ENCODE data around the gene POU2F3. TPM values are rescaled to one million over a fixed set of nuclear protein-coding genes. Genes with fewer than 3 reads are reported as not detected.

POU2F3 gene
- total and polyA plus RNA-seq, 2 of the 8 experiments (the other 6 are each of a cell fraction or from before 2014, with no cell fraction given), result 1.0 to 2.1 TPM

GRCh38 chr11:120326228-120326627, 86.3 kb downstream of the POU2F3 start:
- no peak overlapping the region for H4K5ac ChIP-seq (ENCODE audit: insufficient read length, low read depth, low read length)
- H3K23me2 ChIP-seq (ENCODE audit: low read depth, low read length), result peaks cover 6% of the 10 kb centered on the region
- H2BK15ac ChIP-seq (ENCODE audit: low read length), result no peak overlapping the region
- peak overlapping the region in 3 of 4 experiments; percentile 58 to 68 (median 67); a peak in 5 of 8 replicates for H3K4me3 ChIP-seq (ENCODE audit: extremely low read depth in 1 of 4, insufficient read depth in 2 of 4, low read depth in 3 of 4, low read length in 4 of 4)
- no peak overlapping the region for H2AK5ac ChIP-seq (ENCODE audit: low read depth, low read length)
- no peak overlapping the region for H3K9ac ChIP-seq (replicated peaks in 1 of 4; ENCODE audit: extremely low read depth in 1 of 4, low read depth in 3 of 4, low read length in 3 of 4)
- H3K4ac ChIP-seq (replicated peaks; ENCODE audit: insufficient read length, low read depth, low read length), result no peak overlapping the region
- peak overlapping the region; percentile 75 to 79; a peak in 2 of 4 replicates for H3K4me2 ChIP-seq (ENCODE audit: insufficient read depth in 1 of 2, low read depth in 2 of 2, low read length in 2 of 2)
- CTCF ChIA-PET (ENCODE audit: partially characterized antibody), result interaction anchor here (0.6 to 2.7 kb wide), 5 partner anchors 9 to 1573 kb away, joined by 3 to 19 read pairs (median 4); no protein-coding TSS in a partner anchor
- H2AFZ ChIP-seq (ENCODE audit: low read length), result no peak overlapping the region
- H2BK5ac ChIP-seq (ENCODE audit: low read depth, low read length), result no peak overlapping the region
- H2BK20ac ChIP-seq (ENCODE audit: low read length), result no peak overlapping the region
- H2BK12ac ChIP-seq (ENCODE audit: low read depth, low read length), result no peak overlapping the region
- 83% methylated on average over 3 of the region's 3 CpGs; no CpG with 5 or more reads in 1 of the 2 experiments for WGBS, 2 experiments (ENCODE audit: extremely low coverage in 1 of 2, insufficient coverage in 1 of 2, insufficient read length in 1 of 2, insufficient replicate concordance in 2 of 2, low coverage in 1 of 2, low lambda C conversion rate in 2 of 2, missing lambda C conversion rate in 1 of 2)
- no peak overlapping the region for H2BK120ac ChIP-seq (replicated peaks; ENCODE audit: low read depth, low read length)
- no peaks in the 10 kb centered on the region for H3K27me3 ChIP-seq (replicated peaks in 1 of 4; ENCODE audit: control insufficient read depth in 3 of 4, extremely low read depth in 1 of 4, insufficient read depth in 3 of 4, low read length in 3 of 4)
- no peak overlapping the region for H3K14ac ChIP-seq (ENCODE audit: insufficient read length)
- H3K9me3 ChIP-seq (ENCODE audit: insufficient read depth in 2 of 2, low read depth in 1 of 2, low read length in 1 of 2), result no peaks in the 10 kb centered on the region
- no peak overlapping the region for H3K27ac ChIP-seq (ENCODE audit: low read depth, low read length)
- no peaks in the 10 kb centered on the region; a peak in 1 of 4 replicates for H3K79me2 ChIP-seq (ENCODE audit: control insufficient read depth in 1 of 2, insufficient read depth in 2 of 2, low read length in 2 of 2)
- H3K56ac ChIP-seq (replicated peaks; ENCODE audit: insufficient read length, low read depth, low read length), result no peak overlapping the region
- no peak overlapping the region for H4K8ac ChIP-seq (ENCODE audit: extremely low read depth, insufficient read depth, low read length)
- H3K18ac ChIP-seq (ENCODE audit: extremely low read depth, low read length), result no peak overlapping the region
- POLR2A ChIA-PET (ENCODE audit: partially characterized antibody), result interaction anchor here (3.3 kb wide), 1 partner anchor 10 kb away, joined by 27 read pairs; the partner anchor contains the start of gene ARHGEF12
- H3K4me1 ChIP-seq (replicated peaks in 1 of 4; ENCODE audit: control insufficient read depth in 3 of 4, insufficient read depth in 4 of 4, low read length in 3 of 4), result peaks cover 0 to 3% (median 0%) of the 10 kb centered on the region in 4 experiments; a peak in 3 of 7 replicates
- DNase-seq (ENCODE audit: low read depth in 1 of 2, low spot score in 2 of 2) (no peak), FAIRE-seq (no peak)
- H3K36me3 ChIP-seq (ENCODE audit: control insufficient read depth in 2 of 4, insufficient read depth in 4 of 4, low read length in 3 of 4), result peaks cover 0 to 10% (median 3%) of the 10 kb centered on the region in 4 experiments; a peak in 4 of 8 replicates
- TF ChIP-seq CBX8 (IDR thresholded peaks at IDR 0.05; ENCODE audit: borderline replicate concordance, low read depth, low read length) (no peak), MAX (IDR thresholded peaks at IDR 0.05) (no peak), RFX5 (IDR thresholded peaks at IDR 0.05; ENCODE audit: borderline replicate concordance, low read depth, low read length) (no peak)
- peaks cover 2% of the 10 kb centered on the region; the same call in 1 of the 2 replicates for H3K79me1 ChIP-seq (ENCODE audit: low read depth, low read length)
- H3K23ac ChIP-seq (ENCODE audit: insufficient read length), result no peak overlapping the region
- no peak overlapping the region for H4K91ac ChIP-seq (replicated peaks; ENCODE audit: insufficient read length, low read length)
- H4K20me1 ChIP-seq (replicated peaks in 1 of 2; ENCODE audit: control insufficient read depth in 1 of 2, insufficient read depth in 2 of 2, low read length in 2 of 2), result no peaks in the 10 kb centered on the region
